Neural cell (in vitro differentiated cells): ENCODE measurements around the gene CHD2. TPM values are rescaled to one million over a fixed set of nuclear protein-coding genes. Genes with fewer than 3 reads are reported as not detected.

Experiments
- H2AFZ ChIP-seq: fragments of 200-600, 300-800 bp; sonication (generic), shearing (Covaris generic); 2 replicates; pipeline ENCODE4 v1.6.0; 2014; ENCODE audit warnings: low read depth, mild to moderate bottlenecking, antibody characterized with exemption, low read length, moderate library complexity
- H3F3A ChIP-seq: fragments of 200-600 bp; shearing (Covaris generic); 2 replicates; pipeline ENCODE4 v1.6.1; 2016; ENCODE audit warnings: mild to moderate bottlenecking, moderate library complexity, mixed read lengths, antibody characterized with exemption, low read length; ENCODE audit not compliant: insufficient read depth, poor library complexity, severe bottlenecking
- H3K27ac ChIP-seq: fragments of 200-600, 300-800 bp; sonication (generic), shearing (Covaris generic); 2 replicates; pipeline ENCODE4 v1.5.1; 2014; ENCODE audit warnings: mild to moderate bottlenecking, low read length, moderate library complexity
- H3K27me3 ChIP-seq: fragments of 300-800, 200-600 bp; sonication (generic), shearing (Covaris generic); 2 replicates; pipeline ENCODE4 v1.6.0; 2014; ENCODE audit warnings: mild to moderate bottlenecking, low read depth, low read length, moderate library complexity; ENCODE audit not compliant: insufficient read depth
- H3K36me3 ChIP-seq: fragments of 300-800, 200-600 bp; sonication (generic), shearing (Covaris generic); 2 replicates; pipeline ENCODE4 v1.5.1; 2014; ENCODE audit warnings: mild to moderate bottlenecking, antibody characterized with exemption, low read length, moderate library complexity; ENCODE audit not compliant: insufficient read depth
- H3K4me2 ChIP-seq: fragments of 300-800, 200-600 bp; sonication (generic), shearing (Covaris generic); 2 replicates; pipeline ENCODE4 v1.6.0; 2014; ENCODE audit warnings: mild to moderate bottlenecking, low read length
- H3K4me3 ChIP-seq: fragments of 300-800, 200-600 bp; sonication (generic), shearing (Covaris generic); 2 replicates; pipeline ENCODE4 v1.5.1; 2014; ENCODE audit warnings: mild to moderate bottlenecking, low read length, moderate library complexity
- H3K79me2 ChIP-seq: fragments of 200-600 bp; shearing (Covaris generic); replicated peaks from 2 replicates; pipeline ENCODE4 v1.6.0; 2014; ENCODE audit warnings: mild to moderate bottlenecking, low read length, moderate library complexity; ENCODE audit not compliant: insufficient read depth
- H3K9ac ChIP-seq: fragments of 300-800, 200-600 bp; sonication (generic), shearing (Covaris generic); 2 replicates; pipeline ENCODE4 v1.6.1; 2016; ENCODE audit warnings: mild to moderate bottlenecking, low read length, mixed read lengths
- H3K9me2 ChIP-seq: fragments of 200-600 bp; shearing (Covaris generic); 2 replicates; pipeline ENCODE4 v1.6.1; 2016; ENCODE audit warnings: mild to moderate bottlenecking, low read length, mixed read lengths; ENCODE audit not compliant: insufficient read depth
- H3K9me3 ChIP-seq: fragments of 200-600, 300-800 bp; sonication (generic), shearing (Covaris generic); 2 replicates; pipeline ENCODE4 v1.6.1; 2016; ENCODE audit warnings: mild to moderate bottlenecking, mixed run types, low read length, moderate library complexity, mixed read lengths
- H4K20me1 ChIP-seq: fragments of 200-600 bp; shearing (Covaris generic); 2 replicates; pipeline ENCODE4 v1.6.1; 2016; ENCODE audit warnings: mild to moderate bottlenecking, mixed run types; ENCODE audit not compliant: insufficient read depth
- CTCF ChIP-seq: fragments of 450-650 bp; IDR thresholded peaks from 2 replicates; pipeline ENCODE4 v1.5.1; 2014; ENCODE audit warnings: antibody characterized with exemption, mild to moderate bottlenecking, moderate library complexity; ENCODE audit not compliant: poor library complexity, severe bottlenecking
- EP300 ChIP-seq: fragments of 450-650 bp; conservative IDR thresholded peaks from 2 replicates; pipeline ENCODE4 v1.6.1; 2014; ENCODE audit warnings: antibody characterized with exemption, mild to moderate bottlenecking, moderate library complexity; ENCODE audit not compliant: poor library complexity, severe bottlenecking
- EZH2 ChIP-seq: fragments of 200-600, 300-800 bp; shearing (Covaris generic), sonication (generic); IDR thresholded peaks from 2 replicates; pipeline ENCODE4 v1.6.1; 2014; ENCODE audit warnings: antibody characterized with exemption, low read length, borderline replicate concordance, mild to moderate bottlenecking; ENCODE audit not compliant: insufficient read depth, poor library complexity, severe bottlenecking
- MXI1 ChIP-seq: fragments of 450-650 bp; conservative IDR thresholded peaks from 2 replicates; pipeline ENCODE4 v1.6.1; 2014; ENCODE audit warnings: antibody characterized with exemption, mild to moderate bottlenecking; ENCODE audit not compliant: poor library complexity, severe bottlenecking
- POLR2AphosphoS5 ChIP-seq: IDR thresholded peaks from 2 replicates; pipeline ENCODE4 v1.6.1; 2012
- RAD21 ChIP-seq: fragments of 450-650 bp; conservative IDR thresholded peaks from 2 replicates; pipeline ENCODE4 v1.6.1; 2014; ENCODE audit warnings: antibody characterized with exemption, mild to moderate bottlenecking, moderate library complexity
- REST ChIP-seq: IDR thresholded peaks from 2 replicates; pipeline ENCODE4 v1.6.1; 2012; ENCODE audit warnings: borderline replicate concordance
- SMC3 ChIP-seq: fragments of 450-650 bp; conservative IDR thresholded peaks from 2 replicates; pipeline ENCODE4 v1.6.1; 2014; ENCODE audit warnings: antibody characterized with exemption, mild to moderate bottlenecking, moderate library complexity; ENCODE audit not compliant: poor library complexity
- TAF1 ChIP-seq: IDR thresholded peaks from 2 replicates; pipeline ENCODE4 v1.6.1; 2012; ENCODE audit warnings: low read depth
- polyA plus RNA-seq: library from polyadenylated mRNA; depleted of rRNA; stranded (reverse); fragments of >200 nt; gene quantifications from 2 replicates; pipeline ENCODE4 v1.2.3, GENCODE V29; 2014

The CHD2 gene
- polyA plus RNA-seq, 1 donor from 2014 or later, result 113 TPM

GRCh38 chr15:92952458-92952850 is 52.3 kb downstream of the CHD2 start:
- Histone ChIP-seq H4K20me1 (no peaks in the 10 kb centered on the region), H2AFZ (no peak overlapping the region), H3K4me2 (no peak overlapping the region), H3K27me3 (no peaks in the 10 kb centered on the region), H3K36me3 (peaks cover 46% of the 10 kb centered on the region), H3K79me2 (peaks cover 3% of the 10 kb centered on the region), H3K4me3 (no peak overlapping the region), H3K9me2 (no peaks in the 10 kb centered on the region), H3K27ac (no peak overlapping the region), H3K9ac (no peak overlapping the region), H3F3A (peaks cover 2% of the 10 kb centered on the region), H3K9me3 (no peaks in the 10 kb centered on the region)
- no peak for TF ChIP-seq RAD21
- TF ChIP-seq EP300, result no peak
- TF ChIP-seq EZH2, result no peak
- no peak for TF ChIP-seq MXI1
- TF ChIP-seq SMC3, result no peak
- TF ChIP-seq TAF1, result no peak
- TF ChIP-seq CTCF, result no peak
- no peak for TF ChIP-seq REST
- no peak for TF ChIP-seq POLR2AphosphoS5

GRCh38 chr15:92953566-92953965 is 53.4 kb downstream of the CHD2 start:
- H3K4me2 ChIP-seq, result no peak overlapping the region
- TF ChIP-seq POLR2AphosphoS5, result no peak
- no peak for TF ChIP-seq TAF1
- TF ChIP-seq EZH2, result no peak
- TF ChIP-seq EP300, result no peak
- no peak for TF ChIP-seq CTCF
- TF ChIP-seq REST, result no peak
- no peak for TF ChIP-seq SMC3
- no peak for TF ChIP-seq MXI1
- no peak for TF ChIP-seq RAD21
- H3K9me3 ChIP-seq, result no peaks in the 10 kb centered on the region
- no peaks in the 10 kb centered on the region for H3K9me2 ChIP-seq
- no peak overlapping the region for H3K9ac ChIP-seq
- no peaks in the 10 kb centered on the region for H4K20me1 ChIP-seq
- H2AFZ ChIP-seq, result no peak overlapping the region
- peaks cover 2% of the 10 kb centered on the region for H3K79me2 ChIP-seq
- no peaks in the 10 kb centered on the region for H3K27me3 ChIP-seq
- peaks cover 43% of the 10 kb centered on the region for H3K36me3 ChIP-seq
- no peak overlapping the region for H3K27ac ChIP-seq
- H3F3A ChIP-seq, result peaks cover 2% of the 10 kb centered on the region
- no peak overlapping the region for H3K4me3 ChIP-seq
